Activated CD4-positive, alpha-beta T cell treated with anti-CD3 and anti-CD28 coated beads, Interleukin-2, Interleukin-4, amounts not matched to agents 100 ng/mL and 50 ng/mL, durations not matched to agents 16 hours and 8 hours (primary cell): ENCODE results near the gene SCFD1.

Source experiments
- DNase-seq: peaks from one replicate; pipeline ENCODE4 v3.0.0-alpha.2; 2020; ENCODE audit warnings: low spot score

SCFD1 gene

GRCh38 chr14:30757082-30757481, 135.0 kb downstream of the SCFD1 start:
- DNase-seq, result no peak

- DNase-seq, result no peak
Observed at GRCh38 chr14:30759172-30760125, 137.3 kb downstream of the SCFD1 start.

- DNase-seq, result no peak
Observed at GRCh38 chr14:30763891-30764290, 141.8 kb downstream of the SCFD1 start.

GRCh38 chr14:30767624-30768023, 145.5 kb downstream of the SCFD1 start:
- no peak for DNase-seq

- no peak for DNase-seq
Observed at GRCh38 chr14:30768791-30769190, 146.7 kb downstream of the SCFD1 start.

- DNase-seq, result no peak
Observed at GRCh38 chr14:30770376-30770775, 148.3 kb downstream of the SCFD1 start.

- no peak for DNase-seq
Observed at GRCh38 chr14:30771595-30771994, 149.5 kb downstream of the SCFD1 start.

- no peak for DNase-seq
Observed at GRCh38 chr14:30779210-30779609, 157.1 kb downstream of the SCFD1 start.
